Central memory CD4-positive, alpha-beta T cell (primary cell): Measurements from ENCODE around the gene DDX41.
"Not testable (repeated sequence)": the region's sequence is repeated elsewhere in the genome, so short reads cannot be mapped to it uniquely, and the experiment has no call there.

Experiments
- DNase-seq: peaks from one replicate; pipeline ENCODE4 v3.0.0; 2022
- total RNA-seq, 3 experiments: gene quantifications; one replicate each; lab custom pipeline; 2026; lab: John Stamatoyannopoulos, UW

DDX41 gene
- total RNA-seq = 47.1 to 122 (median 60.5) reads per million in 3 experiments

DNA sequence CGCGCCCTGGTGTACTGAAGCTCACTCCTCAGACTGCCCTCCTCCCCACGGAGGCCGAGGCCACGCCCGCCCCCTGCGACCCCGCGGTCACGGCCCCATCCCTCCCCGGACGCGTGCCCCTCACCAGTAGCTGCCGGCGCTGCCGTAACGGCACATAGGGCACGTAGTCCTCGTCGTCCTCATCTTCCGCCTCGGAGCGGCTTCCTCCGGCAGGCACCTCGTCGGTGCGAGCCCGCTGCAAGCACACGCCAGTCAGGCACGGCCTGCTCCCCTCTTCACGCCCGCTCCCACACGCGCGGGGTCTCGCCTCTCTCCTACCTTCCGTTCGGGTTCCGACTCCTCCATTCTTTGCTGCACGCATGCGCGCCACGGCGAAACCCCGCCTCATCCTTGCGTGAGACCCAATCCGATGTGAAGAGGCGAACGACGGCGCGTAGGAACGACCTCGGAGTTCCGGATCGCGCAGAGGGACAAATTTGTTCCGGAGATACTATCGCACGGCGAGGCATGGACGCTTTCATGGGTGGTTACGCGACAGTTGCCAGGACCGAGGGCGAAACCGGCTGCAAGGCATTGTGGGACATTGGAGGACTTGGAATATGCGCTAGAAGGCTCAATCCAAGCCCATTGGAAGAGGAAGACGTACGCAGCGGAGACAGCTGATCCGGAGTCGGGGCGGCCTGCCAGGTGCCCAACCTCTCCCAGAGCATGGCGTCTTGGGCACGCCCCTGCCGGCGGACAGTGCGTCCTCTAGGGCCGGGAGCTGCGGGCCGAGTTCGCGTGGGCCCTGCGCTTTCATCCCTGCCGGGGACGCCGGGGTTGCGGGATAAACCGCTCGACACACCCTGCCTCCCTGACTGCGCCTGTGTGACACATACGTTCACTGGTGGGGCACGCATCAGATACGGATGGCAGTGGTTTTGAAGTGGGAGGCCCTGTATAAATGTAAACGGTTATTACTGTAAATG, at the start of gene DDX41:
Gene DDX41 (minus strand): TSS at position 361 of the 968 bp plus-strand sequence. CDS start 16 bp downstream, at position 345.
- peak; percentile 95 for DNase-seq

GRCh38 chr5:177565046-177565445, 48.3 kb upstream of the DDX41 start:
- DNase-seq = no peak

DNA sequence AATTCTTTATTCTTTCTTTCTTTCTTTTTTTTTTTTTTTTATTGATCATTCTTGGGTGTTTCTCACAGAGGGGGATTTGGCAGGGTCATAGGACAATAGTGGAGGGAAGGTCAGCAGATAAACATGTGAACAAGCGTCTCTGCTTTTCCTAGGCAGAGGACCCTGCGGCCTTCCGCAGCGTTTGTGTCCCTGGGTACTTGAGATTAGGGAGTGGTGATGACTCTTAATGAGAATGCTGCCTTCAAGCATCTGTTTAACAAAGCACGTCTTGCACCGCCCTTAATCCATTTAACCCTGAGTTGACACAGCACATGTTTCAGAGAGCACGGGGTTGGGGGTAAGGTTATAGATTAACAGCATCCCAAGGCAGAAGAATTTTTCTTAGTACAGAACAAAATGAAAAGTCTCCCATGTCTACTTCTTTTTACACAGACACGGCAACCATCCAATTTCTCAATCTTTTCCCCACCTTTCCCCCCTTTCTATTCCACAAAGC, 42.7 kb upstream of the DDX41 start:
- DNase-seq = not testable (repeated sequence)

- no peak for DNase-seq
These were observed 41.0 kb upstream of the DDX41 start for GRCh38 chr5:177557796-177558195.

DNA sequence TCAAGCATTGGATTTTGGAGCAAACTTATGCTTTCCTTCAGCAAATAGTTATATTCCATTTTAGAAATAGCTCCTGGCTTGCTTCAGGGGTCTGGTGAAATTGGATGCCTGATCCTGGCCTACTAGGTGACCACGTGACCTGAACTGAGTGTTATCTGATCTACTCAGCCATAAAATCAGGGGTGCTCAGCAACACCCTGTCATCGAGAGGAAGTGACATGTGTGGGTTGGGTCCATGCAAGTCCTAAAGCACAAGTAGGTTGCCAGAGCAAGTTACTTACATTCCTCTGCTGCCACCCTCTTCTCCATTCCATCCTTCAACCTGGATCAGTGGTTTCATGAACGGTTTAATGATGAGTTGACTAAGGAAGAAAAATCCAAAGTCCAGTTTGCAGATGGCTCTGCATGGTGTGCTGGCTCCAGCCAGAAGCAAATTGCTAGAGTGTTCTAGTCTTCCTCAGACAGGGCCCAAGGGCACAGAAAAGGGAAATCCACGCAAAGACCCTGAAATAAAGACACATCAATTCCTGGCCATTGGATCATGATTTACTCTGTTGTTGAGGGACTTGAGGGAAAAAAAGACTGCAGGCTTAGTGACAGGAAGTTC, 40.4 kb upstream of the DDX41 start:
- DNase-seq = peak; percentile 25

DNA sequence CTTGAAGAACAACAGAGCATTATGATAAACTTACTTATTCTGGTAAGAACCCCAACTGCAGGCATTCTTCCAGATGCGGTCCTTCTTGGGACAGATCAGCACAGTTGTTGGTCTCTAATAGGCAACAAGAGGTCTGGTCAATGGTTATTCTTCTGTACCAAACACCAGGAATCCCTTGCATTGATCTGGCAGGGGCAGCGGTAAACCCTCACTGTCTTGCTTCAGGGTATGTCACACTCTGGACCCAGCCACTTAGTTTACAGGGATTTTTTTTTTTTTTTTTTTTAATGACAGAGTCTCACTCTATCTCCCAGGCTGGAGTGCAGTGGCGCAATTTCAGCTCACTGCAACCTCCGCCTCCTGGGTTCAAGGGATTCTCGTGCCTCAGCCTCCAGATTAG, 38.9 kb upstream of the DDX41 start:
- no peak for DNase-seq

DNA sequence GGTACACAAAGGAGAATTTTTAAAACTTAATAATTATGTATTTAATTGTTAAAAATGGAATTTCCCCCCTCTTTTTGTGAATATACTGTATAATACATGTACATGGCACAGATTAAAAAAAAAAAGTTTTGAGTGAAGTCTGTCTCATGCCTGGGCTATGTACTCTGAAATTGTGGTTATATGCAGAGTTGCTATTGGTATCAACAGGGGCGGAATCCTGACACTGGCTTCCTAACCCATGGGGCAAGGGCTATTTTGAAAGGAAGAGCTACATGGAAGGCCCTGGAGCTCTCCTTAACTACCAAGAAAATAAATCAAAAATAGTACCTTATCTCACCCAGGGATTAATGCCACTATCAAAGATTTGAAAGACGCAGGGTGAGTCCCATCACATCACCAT, 38.5 kb upstream of the DDX41 start:
- DNase-seq = no peak

- DNase-seq = peak; percentile 94
These were observed 37.8 kb upstream of the DDX41 start, which contains the start of gene FAM193B for GRCh38 chr5:177554474-177555111. TSS of gene FAM193B (minus strand) at chr5:177554563. CDS start at chr5:177554458, 105 bp downstream.

GRCh38 chr5:177553671-177554429, 37.1 kb upstream of the DDX41 start:
- DNase-seq = no peak

- no peak for DNase-seq
These were observed 36.2 kb upstream of the DDX41 start for GRCh38 chr5:177552839-177553455.

- no peak for DNase-seq
These were observed 33.4 kb upstream of the DDX41 start for GRCh38 chr5:177550122-177550521.

DNA sequence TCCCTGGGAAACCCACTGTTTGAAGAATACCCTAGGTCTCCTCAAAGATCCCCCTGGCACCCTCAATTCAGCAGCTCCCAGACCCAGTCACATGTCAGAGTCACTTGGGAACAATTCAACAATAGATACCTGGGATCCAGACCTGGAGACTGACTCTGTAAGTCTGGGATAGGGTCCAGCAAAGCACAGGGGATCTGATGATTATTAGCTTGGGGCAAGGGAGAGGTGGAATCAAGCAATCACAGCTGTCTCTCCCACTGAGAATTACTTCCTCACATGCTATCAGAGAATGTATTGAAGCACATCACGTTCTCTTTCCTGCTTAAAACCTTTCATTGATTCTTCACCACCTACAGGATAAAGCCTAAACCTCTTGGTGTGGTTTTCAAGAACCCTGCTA, 31.7 kb upstream of the DDX41 start:
- DNase-seq = no peak

DNA sequence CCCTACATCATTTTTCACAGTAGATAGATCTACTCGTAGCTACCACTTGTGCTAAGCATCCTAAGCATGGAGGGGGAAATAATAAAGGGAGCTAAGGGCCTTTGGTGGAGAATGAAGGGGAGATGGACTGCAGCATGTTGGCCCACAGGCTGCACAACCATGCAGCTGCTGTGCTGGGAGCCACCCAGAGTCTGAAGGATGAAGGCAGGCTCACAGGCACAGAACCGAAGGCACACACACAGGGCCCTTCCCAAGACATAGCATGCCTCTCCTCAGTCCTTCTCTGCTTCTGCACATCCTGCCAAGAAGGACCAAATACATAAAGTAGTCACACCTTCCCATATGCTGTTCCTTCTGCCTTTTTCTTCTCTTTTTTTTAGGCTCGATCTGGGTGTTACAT, 31.0 kb upstream of the DDX41 start:
- DNase-seq = no peak

- DNase-seq = no peak
These were observed 29.5 kb upstream of the DDX41 start for GRCh38 chr5:177546258-177546741.

- no peak for DNase-seq
These were observed 28.9 kb upstream of the DDX41 start for GRCh38 chr5:177545487-177546257.

- DNase-seq = no peak
These were observed 26.2 kb upstream of the DDX41 start for GRCh38 chr5:177542816-177543465.

DNA sequence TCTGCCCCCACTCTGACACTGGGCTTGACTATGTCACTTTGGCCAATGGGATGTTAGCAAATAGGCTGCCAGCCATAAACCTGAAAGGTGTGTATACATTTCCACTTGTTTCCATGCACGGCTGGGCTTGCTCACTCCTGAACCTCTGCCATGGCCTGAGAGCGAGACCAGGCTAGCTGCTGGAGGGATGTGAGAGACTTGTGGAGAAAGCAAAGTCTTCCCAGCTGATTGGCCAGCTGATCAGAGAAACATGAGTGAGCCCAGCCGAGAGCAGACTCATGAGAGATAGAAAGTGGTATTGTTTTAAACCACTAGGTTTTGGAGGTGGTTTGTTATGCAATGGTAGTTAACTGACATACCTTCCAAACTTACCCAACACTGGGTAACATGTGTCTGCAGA, 23.7 kb upstream of the DDX41 start:
- no peak for DNase-seq

DNA sequence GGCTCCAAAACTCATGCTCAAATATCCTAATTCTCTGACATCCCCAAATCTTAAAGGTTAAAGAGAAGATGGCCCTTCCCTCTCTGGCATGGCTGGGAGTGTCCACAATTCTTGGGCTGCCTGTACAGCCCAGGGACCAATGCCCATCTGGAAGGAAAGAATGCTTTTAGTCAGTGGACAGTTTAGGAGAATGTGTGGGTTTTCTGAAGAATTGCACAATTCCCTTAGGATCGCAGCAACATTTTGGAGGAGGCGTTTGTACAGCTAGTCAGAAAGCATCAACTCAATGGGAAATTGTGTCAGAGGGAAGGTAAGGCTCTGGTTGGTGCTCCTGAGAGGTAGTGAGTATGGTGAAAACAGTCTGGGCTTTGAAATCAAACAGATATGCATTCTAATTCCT, 22.6 kb upstream of the DDX41 start:
- DNase-seq = no peak

DNA sequence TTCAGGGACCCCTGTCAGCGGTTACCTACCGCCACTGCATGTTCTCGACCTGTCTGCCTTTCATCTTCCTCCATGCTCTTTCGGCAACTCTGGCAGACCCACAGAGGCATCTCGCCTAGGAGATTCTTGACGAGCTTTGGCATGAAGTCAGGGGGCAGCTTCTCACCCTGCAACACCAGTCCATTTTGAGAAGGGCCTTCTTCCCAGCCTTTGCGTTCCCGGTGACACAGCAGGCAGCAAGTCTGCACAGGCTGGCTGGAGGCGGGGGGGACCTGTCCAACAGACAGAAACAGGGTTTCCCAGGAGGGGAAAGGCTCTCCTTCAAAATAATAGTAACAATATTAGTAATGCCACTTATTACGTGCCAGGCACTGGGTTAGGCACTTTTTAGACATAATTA, 22.1 kb upstream of the DDX41 start:
- no peak for DNase-seq
